NCI-H2171 (cell line): ENCODE data around the gene RNF17.
"Not testable (repeated sequence)": the region's sequence is repeated elsewhere in the genome, so short reads cannot be mapped to it uniquely, and the experiment has no call there.

Experiments
- DNase-seq: peaks from one replicate; lab custom pipeline; 2025; lab: John Stamatoyannopoulos, UW

RNF17 gene

DNA sequence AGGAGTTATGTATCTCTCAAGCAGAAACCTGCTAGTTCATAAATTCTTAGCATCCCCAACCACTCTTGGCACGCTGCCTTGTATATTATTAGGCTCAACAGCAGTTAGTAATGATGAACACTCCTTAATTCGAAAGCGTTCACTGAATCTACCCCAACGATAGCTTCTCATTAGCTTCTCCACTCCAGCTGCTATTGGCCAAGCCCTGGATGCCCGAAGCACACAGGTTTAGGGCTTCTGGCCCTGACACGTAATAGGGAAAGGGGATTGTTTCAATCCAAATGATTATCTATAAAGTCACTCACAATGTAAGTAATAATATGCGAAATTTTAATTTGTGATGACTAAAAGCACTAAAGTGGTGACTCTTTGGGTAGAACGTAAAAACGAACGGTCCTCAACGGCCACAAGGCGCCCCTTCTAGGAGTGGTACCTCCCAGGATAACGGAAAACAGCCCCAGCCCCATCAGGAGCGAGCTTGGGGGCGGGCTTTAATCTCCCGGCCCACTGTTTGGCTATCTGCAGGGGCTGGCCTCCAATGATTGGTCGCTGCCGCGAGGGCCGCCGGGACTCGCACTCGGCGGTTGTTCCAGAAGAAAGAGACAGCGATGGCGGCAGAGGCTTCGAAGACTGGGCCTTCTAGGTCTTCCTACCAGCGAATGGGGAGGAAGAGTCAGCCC lies at the start of gene RNF17:
Gene RNF17, plus strand, starts transcription at position 574 of the 680 bp plus-strand sequence. Its CDS starts 35 bp downstream, at position 609.
- DNase-seq, result no peak

DNA sequence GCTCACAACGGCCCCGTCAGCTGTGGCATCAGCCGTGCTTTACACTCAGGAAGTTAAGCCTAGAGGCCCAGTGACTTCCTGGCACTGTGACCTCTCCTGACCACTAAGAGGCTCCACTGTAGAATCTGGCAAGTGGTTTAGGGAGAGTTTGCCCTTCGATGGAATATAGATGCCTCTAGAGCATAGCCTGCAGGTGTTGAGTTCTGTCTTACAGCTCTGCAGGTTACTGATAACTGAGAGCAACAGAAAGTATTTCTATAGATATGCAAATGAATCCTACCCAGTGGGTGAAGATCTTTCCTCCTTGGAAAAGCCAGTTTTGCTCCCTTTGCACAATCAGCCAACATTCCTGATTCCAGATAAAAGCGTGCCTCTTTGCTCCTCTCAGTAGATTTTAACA lies 48.0 kb upstream of the RNF17 start:
- DNase-seq, result no peak

- no peak for DNase-seq
Measured at GRCh38 chr13:24716446-24716845, 47.5 kb upstream of the RNF17 start.

DNA sequence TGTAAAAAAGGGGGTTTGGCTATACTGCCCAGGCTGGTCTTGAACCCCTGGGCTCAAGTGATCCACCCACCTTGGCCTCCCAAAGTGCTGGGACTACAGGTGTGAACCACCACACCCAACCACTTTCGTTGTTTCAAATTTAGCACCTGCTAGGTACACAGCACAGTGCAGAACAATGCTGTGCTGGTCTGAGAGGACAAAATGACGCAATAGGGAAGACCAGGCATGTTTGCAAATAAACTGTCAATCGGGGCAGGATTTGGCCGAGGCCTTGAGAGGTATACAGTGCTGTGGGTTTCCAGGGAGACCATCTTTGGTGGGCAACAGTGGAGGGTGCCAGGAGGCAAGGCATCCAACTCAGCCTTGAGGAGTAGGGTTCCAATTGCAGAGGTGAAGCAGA lies 46.8 kb upstream of the RNF17 start:
- no peak for DNase-seq

GRCh38 chr13:24718192-24718965 lies 45.6 kb upstream of the RNF17 start:
- no peak for DNase-seq

GRCh38 chr13:24719139-24719538 lies 44.8 kb upstream of the RNF17 start:
- DNase-seq, result no peak

DNA sequence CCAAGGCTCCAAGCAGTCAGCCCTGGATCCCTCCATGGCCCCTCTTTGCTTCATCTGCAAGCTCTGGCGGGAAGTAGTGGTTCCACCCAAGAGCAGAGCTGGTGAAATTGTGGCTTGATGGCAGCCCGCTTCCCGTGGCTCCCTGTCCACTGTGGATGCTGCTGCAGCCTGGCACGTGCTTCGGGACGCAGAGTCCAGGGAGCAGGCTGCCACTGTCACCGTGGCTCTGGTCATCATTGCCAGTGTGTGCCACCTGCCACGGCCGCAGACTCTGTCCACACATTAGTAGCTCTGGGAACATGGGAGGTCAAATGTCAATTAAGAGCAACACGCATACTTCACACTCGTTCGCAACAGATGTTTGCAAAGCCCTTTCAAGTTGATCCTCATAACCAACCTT lies 40.8 kb upstream of the RNF17 start:
- DNase-seq, result no peak

- DNase-seq, result no peak
Measured at GRCh38 chr13:24724714-24725113, 39.3 kb upstream of the RNF17 start.

DNA sequence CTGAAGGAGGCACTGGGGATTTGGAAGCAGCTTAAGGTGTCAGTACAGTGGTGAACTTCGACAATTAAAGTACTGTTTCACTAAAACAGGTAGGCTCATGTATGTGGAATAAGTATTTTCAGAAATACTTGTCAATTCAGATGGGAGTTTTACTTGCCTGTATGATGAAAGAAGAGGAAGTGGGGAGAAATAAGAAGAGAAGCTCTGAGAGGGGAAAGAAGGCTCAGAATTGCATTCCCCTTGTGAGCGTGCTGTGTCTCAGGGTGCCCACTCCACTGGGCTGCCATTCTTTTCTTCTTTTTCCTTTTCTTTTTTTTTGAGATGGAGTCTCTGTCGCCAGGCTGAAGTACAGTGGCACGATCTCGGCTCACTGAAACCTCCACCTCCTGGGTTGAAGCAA lies 38.6 kb upstream of the RNF17 start:
- DNase-seq, result no peak

- peak; percentile 66 for DNase-seq
Measured at GRCh38 chr13:24727731-24728601, 36.0 kb upstream of the RNF17 start.

- DNase-seq, result not testable (repeated sequence)
Measured at GRCh38 chr13:24730873-24731567, 32.9 kb upstream of the RNF17 start.

DNA sequence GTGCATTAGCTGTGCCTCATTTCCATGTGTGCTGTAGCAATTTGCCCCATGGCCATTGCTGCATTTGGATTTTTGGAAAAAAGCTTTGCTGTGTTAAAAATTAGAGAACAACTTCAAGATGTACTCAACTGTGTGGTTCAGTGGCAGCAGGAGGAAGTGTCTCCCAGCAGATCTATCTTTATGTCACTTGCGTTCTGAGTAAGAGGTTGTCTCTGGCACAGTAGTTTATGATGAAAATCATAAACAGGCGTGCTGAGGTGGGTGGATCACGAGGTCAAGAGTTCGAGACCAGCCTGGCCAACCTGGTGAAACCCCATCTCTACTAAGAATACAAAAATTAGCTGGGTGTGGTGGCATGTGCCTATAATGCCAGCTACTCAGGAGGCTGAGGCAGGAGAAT lies 29.0 kb upstream of the RNF17 start:
- DNase-seq, result no peak

GRCh38 chr13:24737042-24737441 lies 26.9 kb upstream of the RNF17 start:
- no peak for DNase-seq

- no peak for DNase-seq
Measured at GRCh38 chr13:24738366-24738847, 25.6 kb upstream of the RNF17 start.

GRCh38 chr13:24740014-24740890 lies 23.7 kb upstream of the RNF17 start:
- no peak for DNase-seq

GRCh38 chr13:24741016-24741662 lies 22.8 kb upstream of the RNF17 start:
- no peak for DNase-seq

GRCh38 chr13:24741791-24742190 lies 22.2 kb upstream of the RNF17 start:
- no peak for DNase-seq

- peak; percentile 72 for DNase-seq
Measured at GRCh38 chr13:24742294-24742693, 21.7 kb upstream of the RNF17 start.

DNA sequence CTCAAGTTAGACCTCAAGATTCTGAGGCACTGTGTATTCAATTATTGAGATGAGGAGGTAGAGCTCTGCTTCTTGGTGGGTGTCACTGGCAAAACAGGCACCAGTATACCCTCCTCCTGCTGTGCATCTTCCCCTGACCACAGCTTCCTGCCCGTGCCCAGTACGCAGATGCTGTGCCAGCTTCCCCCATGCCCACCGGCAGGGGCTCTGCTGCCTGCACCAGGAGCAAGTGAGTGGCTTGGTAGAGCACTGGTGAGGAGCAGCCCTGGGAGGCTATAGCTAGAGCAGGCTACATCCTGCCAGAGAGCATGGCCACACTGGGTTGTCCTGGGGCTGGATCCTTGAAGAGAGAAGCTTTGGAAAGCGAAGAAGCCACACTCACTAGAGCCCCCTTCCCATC lies 21.0 kb upstream of the RNF17 start:
- no peak for DNase-seq

DNA sequence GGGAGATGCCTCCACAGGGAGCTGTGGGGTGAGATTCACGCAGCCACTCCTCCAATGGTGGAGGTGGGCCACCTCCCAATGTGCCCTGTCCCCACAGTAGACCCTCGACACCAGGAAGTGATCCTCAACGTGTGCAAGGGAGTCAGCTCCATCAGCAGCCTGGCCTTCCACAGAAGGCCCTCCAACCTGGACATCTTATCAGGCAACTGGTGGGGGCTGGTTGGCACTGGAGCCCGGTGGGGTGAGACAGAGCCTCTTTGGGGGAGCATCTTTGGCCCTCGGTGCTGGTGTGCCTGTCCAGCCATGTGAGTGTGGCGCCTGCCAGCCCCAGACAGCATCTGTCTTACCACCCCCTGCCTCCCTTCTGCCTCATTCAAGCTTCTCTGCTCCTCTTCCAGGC lies 19.7 kb upstream of the RNF17 start:
- no peak for DNase-seq
